Endothelial cell of umbilical vein (primary cell): Measurements from ENCODE around the gene RPA1. TPM values are rescaled to one million over a fixed set of nuclear protein-coding genes. Genes with fewer than 3 reads are reported as not detected.

ENCODE experiments used
- BruUV-seq: library from RNA; stranded (reverse); fragments of 400-500 nt; replicated peaks from 2 replicates; lab custom pipeline; 2021; lab: Mats Ljungman, UMichigan
- CTCF ChIA-PET: fragments of 300-600, 350-600 bp; sonication (Branson Sonifier 250); formaldehyde crosslinking; loops from one replicate; lab custom pipeline; 2021; ENCODE audit warnings: antibody characterized with exemption, inconsistent platforms; lab: Charles Lee
- POLR2A ChIA-PET: fragments of 300-600, 350-600 bp; sonication (Branson Sonifier 250); formaldehyde crosslinking; loops from one replicate; lab custom pipeline; 2021; ENCODE audit warnings: antibody characterized with exemption, inconsistent platforms; lab: Charles Lee
- DNase-seq: peaks from one replicate; pipeline ENCODE4 v3.0.0-alpha.2; 2011; ENCODE audit warnings: low read depth, low spot score
- FAIRE-seq: peaks from 2 replicates; lab custom pipeline; 2011; peaks lifted over from hg19 to GRCh38; lab: Jason Lieb, UNC
- H2AFZ ChIP-seq: 2 replicates; pipeline ENCODE4 v1.6.0; 2012; ENCODE audit warnings: low read depth, low read length, control low read depth, inconsistent platforms
- H3K27ac ChIP-seq: 2 replicates; pipeline ENCODE4 v1.5.1; 2011; ENCODE audit warnings: low read depth, mild to moderate bottlenecking, control low read depth, low read length, moderate library complexity; ENCODE audit not compliant: insufficient read depth
- H3K27me3 ChIP-seq, 2 experiments: 2 replicates each; pipeline versions ENCODE4 v1.6.0 to v1.6.1; 2011; ENCODE audit warnings: low read length in 2 of 2, mixed read lengths in 1 of 2; ENCODE audit not compliant: control insufficient read depth in 2 of 2, insufficient read depth in 2 of 2
- H3K36me3 ChIP-seq, 2 experiments: 2 replicates in 1 of 2; 3 replicates in 1 of 2; pipeline ENCODE4 v1.5.1; 2011; ENCODE audit warnings: low read length in 2 of 2, mild to moderate bottlenecking in 1 of 2, moderate library complexity in 1 of 2; ENCODE audit not compliant: control insufficient read depth in 2 of 2, insufficient read depth in 2 of 2; ENCODE audit errors: extremely low read depth in 1 of 2
- H3K4me1 ChIP-seq: 3 replicates; pipeline ENCODE4 v1.5.1; 2011; ENCODE audit warnings: mild to moderate bottlenecking, low read length; ENCODE audit not compliant: control insufficient read depth, insufficient read depth; ENCODE audit errors: extremely low read depth
- H3K4me2 ChIP-seq: 2 replicates; pipeline ENCODE4 v1.6.1; 2011; ENCODE audit warnings: low read length, control low read depth, mixed read lengths; ENCODE audit not compliant: insufficient read depth
- H3K4me3 ChIP-seq, 3 experiments: fragments of 200-600 bp in 1 of 3; sonication (generic), shearing (Covaris generic) in 1 of 3; replicated peaks in 1 of 3; 2 replicates each; pipeline ENCODE4 v1.5.1; 2011 to 2016; ENCODE audit warnings: control low read depth in 3 of 3, low read length in 3 of 3, mild to moderate bottlenecking in 2 of 3, inconsistent platforms in 1 of 3, low read depth in 1 of 3, moderate library complexity in 1 of 3; ENCODE audit not compliant: insufficient read depth in 1 of 3
- H3K79me2 ChIP-seq: 2 replicates; pipeline ENCODE4 v1.6.0; 2012; ENCODE audit warnings: low read length, inconsistent platforms; ENCODE audit not compliant: control insufficient read depth, insufficient read depth
- H3K9ac ChIP-seq: replicated peaks from 2 replicates; pipeline ENCODE3; 2011; ENCODE audit warnings: low read length, control low read depth; ENCODE audit not compliant: insufficient read depth; ENCODE audit errors: extremely low read depth
- H3K9me1 ChIP-seq: replicated peaks from 3 replicates; pipeline ENCODE4 v1.6.0; 2011; ENCODE audit warnings: mild to moderate bottlenecking, low read length; ENCODE audit not compliant: control insufficient read depth, insufficient read depth; ENCODE audit errors: extremely low read depth
- H3K9me3 ChIP-seq: replicated peaks from 2 replicates; pipeline ENCODE4 v1.5.1; 2012; ENCODE audit warnings: low read length, inconsistent platforms; ENCODE audit not compliant: control insufficient read depth, insufficient read depth
- H4K20me1 ChIP-seq: replicated peaks from 2 replicates; pipeline ENCODE3; 2011; ENCODE audit warnings: mild to moderate bottlenecking, low read length; ENCODE audit not compliant: control insufficient read depth, insufficient read depth; ENCODE audit errors: extremely low read depth
- EZH2 ChIP-seq: IDR thresholded peaks from 2 replicates; pipeline ENCODE4 v1.6.1; 2012; ENCODE audit warnings: borderline replicate concordance, low read depth, mild to moderate bottlenecking, moderate library complexity, low read length, inconsistent platforms; ENCODE audit not compliant: severe bottlenecking
- FOS ChIP-seq: IDR thresholded peaks from 2 replicates; pipeline ENCODE4 v1.6.1; 2011; ENCODE audit warnings: mild to moderate bottlenecking, low read length, moderate library complexity, borderline replicate concordance; ENCODE audit not compliant: insufficient read depth
- GATA2 ChIP-seq: IDR thresholded peaks from 2 replicates; pipeline ENCODE4 v1.7.0; 2011; ENCODE audit warnings: low read depth, mild to moderate bottlenecking, moderate library complexity, mixed read lengths, low read length; ENCODE audit not compliant: insufficient read length, insufficient read depth
- JUN ChIP-seq: IDR thresholded peaks from 2 replicates; pipeline ENCODE4 v1.6.1; 2011; ENCODE audit warnings: borderline replicate concordance, low read depth; ENCODE audit not compliant: insufficient read length, insufficient read depth
- MAX ChIP-seq: IDR thresholded peaks from 2 replicates; pipeline ENCODE4 v1.6.1; 2011; ENCODE audit not compliant: insufficient read depth, insufficient read length
- MYC ChIP-seq: IDR thresholded peaks from one replicate; pipeline ENCODE4 v1.6.1; 2011; ENCODE audit warnings: mild to moderate bottlenecking, low read depth, low read length
- POLR2A ChIP-seq: IDR thresholded peaks from 2 replicates; pipeline ENCODE4 v1.6.1; 2012; ENCODE audit warnings: low read depth, mild to moderate bottlenecking, control low read depth, low read length
- POLR2AphosphoS5 ChIP-seq: IDR thresholded peaks from 2 replicates; pipeline ENCODE4 v1.6.1; 2012; ENCODE audit warnings: low read depth, mild to moderate bottlenecking, control low read depth, low read length, moderate library complexity; ENCODE audit not compliant: insufficient read depth
- dilution Hi-C: fragments of 300-500 bp; cut with MboI; formaldehyde crosslinking; loops from one replicate; pipeline ENCODE4 v1.15.0; 2019; ENCODE audit warnings: low sequenced_read_pairs; ENCODE audit not compliant: extremely low pct_ligation_motif_present
- intact Hi-C: fragments of 100-400 bp; cut with micrococcal nuclease; formaldehyde crosslinking; loops from one replicate; pipeline ENCODE4 v1.10.0; 2022
- polyA plus RNA-seq, 4 experiments: library from polyadenylated mRNA; depleted of rRNA in 3 of 4; stranded (reverse) in 3 of 4; unstranded in 1 of 4; fragments of >200 nt; gene quantifications; 2 replicates each; pipeline versions ENCODE4 v1.2.1 to v1.2.3, GENCODE V29; 2011 to 2012; ENCODE audit warnings: missing spikeins in 1 of 4
- total RNA-seq: library from RNA; stranded (reverse); gene quantifications from 2 replicates; pipeline ENCODE4 v1.2.3, GENCODE V29; 2021
- TF ChIP-seq, protein P1 (sequence below), 2 donors: IDR thresholded peaks; 1 replicate in 1 of 2; 2 replicates in 1 of 2; pipeline ENCODE4 v1.5.1; 2011; ENCODE audit warnings: low read length in 2 of 2, mild to moderate bottlenecking in 2 of 2, moderate library complexity in 2 of 2, control low read depth in 1 of 2, inconsistent platforms in 1 of 2, low read depth in 1 of 2; ENCODE audit not compliant: insufficient read depth in 1 of 2; ENCODE audit errors: extremely low read depth in 1 of 2

RPA1 gene
- total and polyA plus RNA-seq, 2 donors (not counting 3 experiments of a cell fraction or from before 2014, with no cell fraction given): 50.5 to 123 TPM

GRCh38 chr17:1843947-1844346, 14.1 kb downstream of the RPA1 start:
- ChIA-PET CTCF (interaction anchor here (0.5 to 1.1 kb wide), 3 partner anchors 21 to 79 kb away, joined by 3 read pairs; no protein-coding TSS in a partner anchor), POLR2A (no interaction called here)
- Histone ChIP-seq H3K4me3 (no peak overlapping the region), H3K9me1 (no peaks in the 10 kb centered on the region), H3K9ac (no peak overlapping the region), H3K9me3 (no peaks in the 10 kb centered on the region), H3K27me3 (no peaks in the 10 kb centered on the region), H2AFZ (no peak overlapping the region), H3K4me2 (no peak overlapping the region), H3K79me2 (peaks cover 12% of the 10 kb centered on the region), H4K20me1 (no peaks in the 10 kb centered on the region), H3K36me3 (peaks cover 11 to 18% of the 10 kb centered on the region in 2 experiments), H3K27ac (no peak overlapping the region), H3K4me1 (no peaks in the 10 kb centered on the region)
- no peak for TF ChIP-seq FOS
- TF ChIP-seq, protein P1, sequence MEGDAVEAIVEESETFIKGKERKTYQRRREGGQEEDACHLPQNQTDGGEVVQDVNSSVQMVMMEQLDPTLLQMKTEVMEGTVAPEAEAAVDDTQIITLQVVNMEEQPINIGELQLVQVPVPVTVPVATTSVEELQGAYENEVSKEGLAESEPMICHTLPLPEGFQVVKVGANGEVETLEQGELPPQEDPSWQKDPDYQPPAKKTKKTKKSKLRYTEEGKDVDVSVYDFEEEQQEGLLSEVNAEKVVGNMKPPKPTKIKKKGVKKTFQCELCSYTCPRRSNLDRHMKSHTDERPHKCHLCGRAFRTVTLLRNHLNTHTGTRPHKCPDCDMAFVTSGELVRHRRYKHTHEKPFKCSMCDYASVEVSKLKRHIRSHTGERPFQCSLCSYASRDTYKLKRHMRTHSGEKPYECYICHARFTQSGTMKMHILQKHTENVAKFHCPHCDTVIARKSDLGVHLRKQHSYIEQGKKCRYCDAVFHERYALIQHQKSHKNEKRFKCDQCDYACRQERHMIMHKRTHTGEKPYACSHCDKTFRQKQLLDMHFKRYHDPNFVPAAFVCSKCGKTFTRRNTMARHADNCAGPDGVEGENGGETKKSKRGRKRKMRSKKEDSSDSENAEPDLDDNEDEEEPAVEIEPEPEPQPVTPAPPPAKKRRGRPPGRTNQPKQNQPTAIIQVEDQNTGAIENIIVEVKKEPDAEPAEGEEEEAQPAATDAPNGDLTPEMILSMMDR (IDR thresholded peaks at IDR 0.05; ENCODE audit: extremely low read depth in 1 of 2, insufficient read depth in 1 of 2, low read depth in 1 of 2, low read length in 2 of 2): no peak
- TF ChIP-seq POLR2AphosphoS5: no peak
- no peak for TF ChIP-seq MAX
- no peak for TF ChIP-seq MYC
- TF ChIP-seq EZH2: no peak
- no peak for TF ChIP-seq POLR2A
- no peak for TF ChIP-seq JUN
- no peak for TF ChIP-seq GATA2
- BruUV-seq: no TSS peak
- DNase-seq (no peak), FAIRE-seq (no peak)
- intact Hi-C loops: no loop called here
- dilution Hi-C loops: no loop called here
